GM19372 (cell line): ENCODE results near the gene EPB41L1.

Experiments used
- ATAC-seq: cut with Tn5 transposase; IDR thresholded peaks from one replicate; pipeline ENCODE4 v1.9.1; 2021; ENCODE audit warnings: mild to moderate bottlenecking, low read depth, moderate library complexity; ENCODE audit not compliant: unreplicated experiment

EPB41L1 gene

GRCh38 chr20:36274181-36274841, 119.8 kb downstream of the EPB41L1 start:
- no peak for ATAC-seq

GRCh38 chr20:36275011-36275410, 120.5 kb downstream of the EPB41L1 start:
- ATAC-seq: no peak

- no peak for ATAC-seq
Measured at GRCh38 chr20:36275441-36276189, 121.1 kb downstream of the EPB41L1 start.

- no peak for ATAC-seq
Measured at GRCh38 chr20:36277546-36277945, 123.0 kb downstream of the EPB41L1 start.

GRCh38 chr20:36279362-36279761, 124.8 kb downstream of the EPB41L1 start:
- no peak for ATAC-seq

GRCh38 chr20:36279776-36280175, 125.2 kb downstream of the EPB41L1 start:
- ATAC-seq: no peak

GRCh38 chr20:36281785-36282380, 127.3 kb downstream of the EPB41L1 start:
- no peak for ATAC-seq
